GM18519 (cell line): Measurements from ENCODE around the gene POU2AF1.

ENCODE experiments used
- ATAC-seq: cut with Tn5 transposase; IDR thresholded peaks from one replicate; pipeline ENCODE4 v1.9.1; 2021; ENCODE audit warnings: mild to moderate bottlenecking, moderate library complexity; ENCODE audit not compliant: unreplicated experiment, low FRiP score

The POU2AF1 gene

GRCh38 chr11:111388842-111389241 is 9.8 kb upstream of the POU2AF1 start:
- ATAC-seq: no peak

GRCh38 chr11:111388420-111388819 is 9.3 kb upstream of the POU2AF1 start:
- no peak for ATAC-seq

DNA sequence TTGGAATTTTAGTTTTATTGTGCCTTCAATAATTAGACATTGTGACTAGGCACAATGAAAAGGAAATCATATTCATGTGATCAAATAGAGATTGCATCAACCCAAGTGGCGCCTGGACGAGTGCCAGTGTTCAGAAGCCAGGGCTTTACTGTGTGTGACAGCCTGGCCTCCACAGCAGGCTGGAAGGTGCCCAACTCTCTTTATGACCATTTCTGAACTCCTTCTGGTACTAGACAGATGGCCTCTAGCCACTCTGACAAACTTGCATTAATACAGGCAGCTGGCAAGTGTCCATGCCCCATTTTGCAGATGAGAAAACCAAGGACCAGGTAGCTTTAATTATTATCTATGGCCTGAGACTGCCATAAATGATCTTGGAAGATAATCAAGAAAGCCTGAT is 8.3 kb upstream of the POU2AF1 start:
- no peak for ATAC-seq

GRCh38 chr11:111386611-111387150 is 7.6 kb upstream of the POU2AF1 start:
- ATAC-seq: no peak

DNA sequence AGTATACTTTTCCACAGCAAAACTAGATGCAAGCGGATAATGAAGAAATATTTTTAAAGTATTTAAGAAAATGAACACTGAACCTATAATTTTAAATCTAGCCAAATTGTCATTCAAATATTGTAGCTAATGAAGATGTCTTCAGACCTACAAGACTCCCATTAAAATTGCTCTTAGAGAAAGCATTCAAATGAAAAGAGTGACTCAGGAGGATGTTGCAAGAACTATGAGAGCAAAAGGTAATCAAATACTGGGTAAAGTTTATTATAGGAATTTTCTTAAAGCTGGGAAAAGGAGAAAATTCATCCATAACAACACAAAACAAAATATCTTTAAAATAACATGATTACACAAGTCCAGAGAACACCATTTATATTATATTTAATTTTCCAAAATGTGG is 5.4 kb upstream of the POU2AF1 start:
- no peak for ATAC-seq

DNA sequence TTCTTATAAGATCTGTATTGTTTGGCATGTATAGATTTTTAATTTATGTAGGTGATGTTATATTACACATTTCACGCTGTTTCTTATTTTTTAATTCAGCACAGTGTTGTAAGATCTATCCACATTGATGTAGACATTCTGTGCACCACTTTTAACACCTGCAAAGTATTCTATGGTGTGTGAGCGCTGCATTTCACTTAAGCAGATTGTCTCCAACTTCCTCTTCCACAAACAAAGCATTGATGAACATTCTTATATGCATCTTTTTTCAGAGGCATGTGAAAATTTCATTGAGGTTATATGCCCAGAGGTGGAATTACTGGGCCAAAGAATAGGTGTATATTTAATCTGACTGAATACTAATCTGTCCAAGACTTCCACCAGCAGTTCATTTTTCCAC is 3.4 kb upstream of the POU2AF1 start:
- ATAC-seq: no peak

GRCh38 chr11:111379602-111380136 is 594 bp upstream of the POU2AF1 start:
- ATAC-seq: peak; percentile 33

DNA sequence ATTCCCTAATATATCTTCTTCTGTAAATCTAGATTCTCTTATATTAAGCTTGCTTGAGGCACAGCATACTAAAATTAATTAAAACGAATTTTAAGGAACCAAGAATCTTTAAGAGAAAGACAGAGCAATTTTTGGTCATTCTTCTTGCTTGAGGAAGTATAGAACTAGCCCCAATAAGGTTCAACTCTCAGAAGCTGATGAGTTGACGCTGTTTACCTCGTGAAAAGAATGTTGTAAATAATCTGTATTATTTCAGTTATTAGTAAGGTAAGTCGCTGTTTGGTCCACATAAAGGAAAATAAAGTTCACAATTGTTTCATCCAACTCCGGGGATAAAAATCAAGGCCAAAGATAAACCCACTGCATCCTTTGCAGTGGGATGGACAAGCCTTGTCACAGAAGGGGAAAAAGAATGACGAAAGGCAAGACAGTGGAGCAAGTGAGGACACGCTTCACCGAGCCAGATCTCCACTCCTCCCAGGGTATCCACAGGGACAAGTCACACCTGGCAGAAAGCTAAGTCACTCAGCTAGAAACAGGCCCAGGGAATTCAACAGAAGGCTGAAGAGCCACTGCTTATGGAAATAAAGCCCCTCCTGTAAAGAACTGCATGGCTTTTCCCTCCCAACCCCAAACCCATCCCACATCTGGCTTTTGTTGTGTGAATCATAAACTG is 752 bp downstream of the POU2AF1 start:
- no peak for ATAC-seq

- ATAC-seq: no peak
Observed at GRCh38 chr11:111376181-111376871, 2.7 kb downstream of the POU2AF1 start.

DNA sequence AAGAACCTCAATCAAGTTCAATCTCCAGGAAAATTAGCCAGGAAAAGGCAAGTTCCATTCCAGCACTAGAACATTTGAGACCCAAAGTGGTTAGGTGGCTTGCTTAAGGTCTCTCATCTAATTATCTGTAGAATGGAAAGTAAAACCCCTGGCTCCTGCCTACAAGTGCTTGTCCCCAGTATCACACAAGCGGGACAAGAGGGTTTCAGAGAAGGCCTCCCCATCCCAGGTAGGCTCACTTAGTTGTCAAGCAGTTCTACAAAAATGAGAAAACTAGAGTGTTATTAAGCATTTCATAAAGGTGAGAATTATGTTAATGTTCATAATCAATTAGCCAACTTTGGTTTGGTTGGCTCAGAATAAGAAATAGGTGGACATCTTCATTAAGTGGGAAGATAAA is 5.5 kb downstream of the POU2AF1 start:
- no peak for ATAC-seq

- ATAC-seq: no peak
Observed at GRCh38 chr11:111372538-111372937, 6.5 kb downstream of the POU2AF1 start.

- peak; percentile 40 for ATAC-seq
Observed at GRCh38 chr11:111370902-111371578, 8.0 kb downstream of the POU2AF1 start.

DNA sequence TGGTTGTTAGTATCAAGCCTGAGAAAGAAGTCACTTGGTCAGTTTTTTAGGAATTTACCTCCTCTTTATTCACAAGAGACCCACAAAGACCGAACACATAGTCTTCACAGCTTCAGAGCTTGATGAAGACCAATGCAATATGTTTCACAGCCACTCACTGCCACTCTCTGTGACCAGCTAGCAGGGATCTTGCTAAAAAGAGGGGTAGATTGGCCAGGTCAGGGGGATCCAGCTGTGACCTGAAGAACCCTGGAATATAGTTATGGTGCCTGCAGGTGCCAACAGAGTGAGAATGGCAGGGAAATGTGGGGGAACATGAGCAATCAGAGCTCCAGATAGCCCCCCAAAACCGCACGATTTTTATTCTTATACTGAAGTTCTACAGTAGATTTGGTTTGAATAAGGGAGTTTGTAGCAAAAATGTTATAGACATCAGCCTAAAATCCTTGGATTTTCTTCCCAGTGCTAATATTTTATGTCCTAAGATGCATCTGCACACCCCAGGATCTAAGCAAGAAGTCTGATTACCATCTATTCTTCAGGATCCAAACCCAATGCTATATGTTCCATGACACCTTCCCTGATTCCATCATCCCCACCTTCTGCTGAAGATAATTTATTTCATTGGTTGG is 8.7 kb downstream of the POU2AF1 start:
- no peak for ATAC-seq

- no peak for ATAC-seq
Observed at GRCh38 chr11:111368285-111368560, 10.9 kb downstream of the POU2AF1 start.

- ATAC-seq: peak; percentile 36
Observed at GRCh38 chr11:111367411-111368284, 11.4 kb downstream of the POU2AF1 start.

DNA sequence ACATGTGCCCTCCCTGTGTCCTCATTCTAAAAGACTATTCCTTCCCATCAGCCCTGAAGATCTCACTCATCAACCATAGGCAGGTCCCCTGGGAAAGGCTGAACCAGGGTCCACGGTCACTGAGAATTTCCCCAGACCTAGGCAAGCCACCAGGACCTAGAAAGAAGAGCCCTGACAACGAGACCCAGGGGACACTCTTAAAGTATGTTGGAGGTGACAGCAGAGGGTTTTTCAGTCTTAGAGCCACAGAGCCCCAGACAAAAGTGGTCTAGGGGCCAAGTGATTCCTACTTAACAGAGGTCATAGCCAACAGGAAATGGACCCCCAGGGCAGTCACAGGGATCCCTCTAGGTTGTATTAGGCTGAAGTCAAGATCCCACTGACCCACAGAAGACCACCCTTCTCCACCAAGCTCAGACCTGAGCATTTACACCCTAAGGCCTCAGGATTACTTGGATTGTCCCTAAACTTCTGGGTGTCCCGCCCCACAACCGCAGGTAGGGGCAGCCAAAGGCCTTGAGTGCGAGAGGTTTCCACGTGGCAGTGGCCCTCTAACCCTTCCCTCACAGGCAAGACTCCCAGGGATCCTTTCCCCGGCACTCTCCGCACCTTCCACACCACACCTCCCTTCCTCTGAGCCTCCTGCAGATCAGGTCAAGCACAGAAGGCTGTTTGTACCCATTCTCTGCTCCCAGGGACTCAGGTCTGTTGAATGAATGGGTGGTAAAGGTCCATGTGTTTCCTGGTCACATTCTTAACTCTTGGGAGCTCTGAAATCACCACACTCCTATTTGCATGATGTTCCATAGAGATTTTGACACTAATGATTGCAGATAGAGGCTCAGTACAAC is 12.3 kb downstream of the POU2AF1 start:
- ATAC-seq: no peak

DNA sequence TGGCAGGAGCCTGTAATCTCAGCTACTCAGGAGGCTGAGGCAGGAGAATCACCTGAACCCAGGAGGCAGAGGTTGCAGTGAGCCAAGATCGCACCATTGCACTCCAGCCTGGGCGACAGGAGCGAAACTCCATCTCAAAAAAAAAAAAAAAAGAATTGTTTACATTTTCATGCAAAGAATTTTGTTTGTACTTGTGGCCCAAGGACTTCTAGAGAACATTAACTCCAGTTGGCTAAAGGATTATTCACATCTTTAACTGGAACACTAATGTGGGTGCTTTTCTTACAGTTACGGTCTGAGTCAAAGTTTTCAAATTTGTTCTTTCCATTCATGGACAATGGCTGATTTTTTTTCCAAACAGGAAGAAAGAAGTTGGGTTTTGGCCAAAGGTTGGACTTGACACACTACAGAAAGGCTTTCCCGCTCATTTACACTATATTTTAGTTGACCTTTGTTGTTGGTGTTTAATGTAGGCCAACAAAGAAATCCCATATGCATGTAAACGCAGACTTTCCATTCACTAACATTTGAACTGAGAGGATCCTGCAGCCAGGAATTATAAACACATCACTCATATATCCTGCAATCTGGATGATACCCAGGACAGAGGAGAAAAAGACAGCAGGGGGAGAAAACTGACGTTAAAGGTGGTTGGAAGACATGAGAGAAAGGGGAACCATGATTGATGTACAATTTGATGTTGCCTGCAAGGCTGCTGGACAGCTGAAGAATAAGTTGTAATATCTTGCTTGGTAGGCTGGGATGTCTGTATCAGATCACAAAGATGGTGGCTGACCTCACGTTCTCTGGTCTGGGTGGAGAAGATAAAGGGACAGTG is 13.1 kb downstream of the POU2AF1 start:
- no peak for ATAC-seq

DNA sequence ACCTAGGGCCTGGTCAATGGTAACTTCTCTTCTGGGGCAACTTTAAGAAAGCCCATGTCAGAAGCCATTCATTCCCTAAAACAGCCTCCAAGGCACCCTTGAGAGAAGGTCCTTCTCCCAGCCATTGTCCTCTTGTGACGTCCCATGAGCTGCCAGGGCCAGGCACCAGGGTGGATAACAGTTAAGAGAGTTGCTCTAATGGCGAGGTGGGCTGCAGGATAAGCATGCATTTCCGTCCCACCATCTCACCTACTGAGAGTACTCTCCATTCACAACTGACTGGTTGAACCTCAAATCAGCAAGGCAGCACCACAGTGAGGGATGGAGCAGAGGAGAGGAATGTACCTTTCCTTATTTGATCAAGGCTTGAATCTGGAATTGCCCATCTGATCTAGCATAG is 14.6 kb downstream of the POU2AF1 start:
- no peak for ATAC-seq
